Mesenchymal stem cell (in vitro differentiated cells and primary cell): Measurements from ENCODE around the gene CYP11A1.
A peak's percentile ranks its signal among the peaks of the same experiment; 100 is the strongest.

ENCODE experiments used
- DNase-seq: peaks from one replicate; pipeline ENCODE4 v3.0.0-alpha.2; 2013
- H2AFZ ChIP-seq: one replicate; pipeline ENCODE4 v1.6.1; 2013; ENCODE audit warnings: low read depth, mild to moderate bottlenecking, control low read depth, inconsistent platforms, low read length, moderate library complexity
- H2AK5ac ChIP-seq: 2 replicates; pipeline ENCODE4 v1.6.1; 2013; ENCODE audit warnings: low read length, moderate library complexity, mild to moderate bottlenecking, inconsistent platforms; ENCODE audit not compliant: severe bottlenecking
- H2BK120ac ChIP-seq: one replicate; pipeline ENCODE4 v1.6.1; 2013; ENCODE audit warnings: low read depth, mild to moderate bottlenecking, inconsistent platforms, low read length, moderate library complexity
- H2BK12ac ChIP-seq, 2 experiments: one replicate each; pipeline ENCODE4 v1.6.1; 2013; ENCODE audit warnings: inconsistent platforms in 2 of 2, low read length in 2 of 2, mild to moderate bottlenecking in 2 of 2, moderate library complexity in 2 of 2, control low read depth in 1 of 2
- H2BK15ac ChIP-seq: one replicate; pipeline ENCODE4 v1.6.1; 2013; ENCODE audit warnings: mild to moderate bottlenecking, low read depth, inconsistent platforms; ENCODE audit not compliant: poor library complexity, severe bottlenecking
- H2BK5ac ChIP-seq: 2 replicates; pipeline ENCODE4 v1.6.1; 2013; ENCODE audit warnings: low read depth, mild to moderate bottlenecking, low read length, control low read depth, inconsistent platforms; ENCODE audit not compliant: poor library complexity, severe bottlenecking
- H3K14ac ChIP-seq, 2 experiments: one replicate each; pipeline ENCODE4 v1.6.1; 2013; ENCODE audit warnings: inconsistent platforms in 2 of 2, low read length in 2 of 2, control low read depth in 1 of 2, mild to moderate bottlenecking in 1 of 2, moderate library complexity in 1 of 2
- H3K18ac ChIP-seq, 2 experiments: one replicate each; pipeline ENCODE4 v1.6.1; 2013; ENCODE audit warnings: inconsistent platforms in 2 of 2, low read length in 2 of 2, control low read depth in 1 of 2, low read depth in 1 of 2, mild to moderate bottlenecking in 1 of 2
- H3K23ac ChIP-seq, 2 experiments: one replicate each; pipeline ENCODE4 v1.6.1; 2013; ENCODE audit warnings: inconsistent platforms in 2 of 2, low read length in 2 of 2, mild to moderate bottlenecking in 2 of 2, moderate library complexity in 2 of 2, control low read depth in 1 of 2
- H3K27ac ChIP-seq: 2 replicates; pipeline ENCODE4 v1.5.1; 2013; ENCODE audit warnings: mild to moderate bottlenecking, moderate library complexity, low read length, control low read depth, inconsistent platforms; ENCODE audit not compliant: poor library complexity, severe bottlenecking
- H3K27me3 ChIP-seq, 2 experiments: 2 replicates each; pipeline versions ENCODE4 v1.6.1 to v1.7.0; 2013; ENCODE audit warnings: low read length in 2 of 2, mild to moderate bottlenecking in 2 of 2, moderate library complexity in 2 of 2, control low read depth in 1 of 2, inconsistent platforms in 1 of 2; ENCODE audit not compliant: control insufficient read depth in 1 of 2, insufficient read depth in 1 of 2
- H3K36me3 ChIP-seq, 2 experiments: 2 replicates each; pipeline versions ENCODE4 v1.6.1 to v1.7.0; 2013; ENCODE audit warnings: low read length in 2 of 2, control low read depth in 1 of 2, inconsistent platforms in 1 of 2, low read depth in 1 of 2, mild to moderate bottlenecking in 1 of 2; ENCODE audit not compliant: insufficient read depth in 2 of 2, control insufficient read depth in 1 of 2
- H3K4ac ChIP-seq, 2 experiments: one replicate each; pipeline ENCODE4 v1.6.1; 2013; ENCODE audit warnings: inconsistent platforms in 2 of 2, low read length in 2 of 2, mild to moderate bottlenecking in 2 of 2, moderate library complexity in 2 of 2, control low read depth in 1 of 2, low read depth in 1 of 2
- H3K4me1 ChIP-seq: 2 replicates; pipeline ENCODE4 v1.6.1; 2013; ENCODE audit warnings: low read depth, low read length, control low read depth; ENCODE audit not compliant: control insufficient read depth, insufficient read depth
- H3K4me2 ChIP-seq: 2 replicates; pipeline ENCODE4 v1.6.1; 2013; ENCODE audit warnings: low read length, mild to moderate bottlenecking, inconsistent platforms; ENCODE audit not compliant: poor library complexity, severe bottlenecking
- H3K4me3 ChIP-seq, 2 experiments: 2 replicates each; pipeline versions ENCODE4 v1.5.1 to v1.7.0; 2013; ENCODE audit warnings: low read length in 2 of 2, mild to moderate bottlenecking in 2 of 2, control low read depth in 1 of 2, low read depth in 1 of 2; ENCODE audit not compliant: insufficient read depth in 1 of 2
- H3K79me1 ChIP-seq: replicated peaks from 2 replicates; pipeline ENCODE4 v1.6.1; 2013; ENCODE audit warnings: mild to moderate bottlenecking, control low read depth, low read length, inconsistent platforms; ENCODE audit not compliant: poor library complexity, severe bottlenecking
- H3K9ac ChIP-seq: 2 replicates; pipeline ENCODE4 v1.7.0; 2013; ENCODE audit warnings: mild to moderate bottlenecking, low read length, moderate library complexity
- H3K9me3 ChIP-seq: 2 replicates; pipeline ENCODE4 v1.7.0; 2013; ENCODE audit warnings: mild to moderate bottlenecking, low read length; ENCODE audit not compliant: control insufficient read depth
- H4K8ac ChIP-seq: one replicate; pipeline ENCODE4 v1.6.1; 2013; ENCODE audit warnings: inconsistent platforms, mild to moderate bottlenecking, low read length, moderate library complexity
- H4K91ac ChIP-seq: one replicate; pipeline ENCODE4 v1.6.1; 2013; ENCODE audit warnings: mild to moderate bottlenecking, low read length, inconsistent platforms
- WGBS: methylation state at CpG from one replicate; pipeline ENCODE4 v1.1.7; 2013; ENCODE audit warnings: mixed read lengths; 5-methylcytosine and 5-hydroxymethylcytosine counted together

CYP11A1 gene

DNA sequence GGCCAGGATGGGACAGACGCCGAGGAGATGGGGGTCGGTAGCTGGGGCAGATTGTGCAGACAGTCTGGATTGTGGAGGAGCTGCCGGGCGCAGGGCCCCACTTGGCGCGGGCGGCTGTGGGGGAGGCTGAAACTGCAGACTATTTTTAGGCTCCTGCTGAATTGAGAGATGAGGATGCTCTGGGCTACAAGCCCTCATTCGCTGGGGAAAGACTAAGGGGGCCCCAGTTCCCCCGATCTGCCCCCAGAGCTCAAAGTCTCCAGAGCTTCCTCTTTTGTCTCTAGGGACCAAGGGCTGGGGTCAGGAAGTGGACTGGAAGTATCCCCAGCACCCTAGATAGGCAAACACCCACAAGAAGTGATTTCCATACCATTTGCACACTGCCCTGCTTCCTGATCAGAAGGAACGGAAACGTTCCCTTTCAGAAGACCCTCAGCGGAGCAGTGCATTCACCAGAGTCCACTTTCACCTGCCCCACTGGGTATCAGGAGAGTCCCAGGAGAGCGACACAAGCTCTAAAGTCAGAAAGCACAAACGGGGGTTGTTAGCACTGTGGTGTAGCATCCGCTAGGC lies 36.6 kb upstream of the CYP11A1 start:
- Histone ChIP-seq H3K4me3 (no peak overlapping the region), H3K4ac (no peak overlapping the region), H3K18ac (no peak overlapping the region), H2BK15ac (no peak overlapping the region), H2AK5ac (peak overlapping the region; percentile 72), H3K79me1 (peaks cover 8% of the 10 kb centered on the region), H3K23ac (no peak overlapping the region), H2AFZ (no peak overlapping the region), H3K14ac (no peak overlapping the region), H2BK120ac (no peak overlapping the region), H2BK12ac (no peak overlapping the region), H3K4me2 (no peak overlapping the region), H3K9me3 (no peaks in the 10 kb centered on the region), H4K91ac (no peak overlapping the region), H4K8ac (no peak overlapping the region), H3K27ac (no peak overlapping the region), H3K9ac (peak overlapping the region; percentile 33), H2BK5ac (no peak overlapping the region), H3K27me3 (no peaks in the 10 kb centered on the region), H3K4me1 (peaks cover 70% of the 10 kb centered on the region), H3K36me3 (peaks cover 0 to 11% of the 10 kb centered on the region in 2 experiments)
- DNase-seq = no peak
- WGBS = 89% methylated on average over 15 of the region's 16 CpGs

DNA sequence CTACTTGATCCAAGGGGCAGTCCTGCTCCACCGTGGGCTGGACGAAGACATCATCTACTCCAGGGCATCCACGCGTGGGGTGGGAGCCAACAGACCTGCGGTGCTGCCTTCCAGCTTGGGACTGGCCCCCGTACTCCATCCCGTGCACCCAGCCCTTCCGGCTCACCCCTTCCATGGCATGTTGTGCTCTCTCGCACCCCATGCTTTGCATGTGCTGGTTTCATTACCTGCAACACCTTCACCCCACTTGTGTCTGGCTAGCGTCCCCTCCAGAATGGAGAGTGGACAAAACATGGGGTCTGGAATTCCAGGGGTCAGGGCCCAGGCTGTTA lies 36.1 kb upstream of the CYP11A1 start:
- Histone ChIP-seq H3K27me3 (no peaks in the 10 kb centered on the region), H2BK5ac (no peak overlapping the region), H2BK15ac (no peak overlapping the region), H3K4me2 (no peak overlapping the region), H3K9ac (peak overlapping the region; percentile 33), H3K14ac (no peak overlapping the region), H3K23ac (no peak overlapping the region), H3K79me1 (peaks cover 8% of the 10 kb centered on the region), H2BK12ac (no peak overlapping the region), H3K9me3 (no peaks in the 10 kb centered on the region), H3K4ac (no peak overlapping the region), H4K91ac (no peak overlapping the region), H3K18ac (no peak overlapping the region), H3K36me3 (peaks cover 0 to 5% of the 10 kb centered on the region in 2 experiments), H2AK5ac (no peak overlapping the region), H3K4me1 (peaks cover 65% of the 10 kb centered on the region), H4K8ac (no peak overlapping the region), H3K27ac (no peak overlapping the region), H2BK120ac (no peak overlapping the region), H3K4me3 (no peak overlapping the region), H2AFZ (no peak overlapping the region)
- no peak for DNase-seq
- 90% methylated on average over 10 of the region's 10 CpGs for WGBS

GRCh38 chr15:74402873-74403587 lies 35.6 kb upstream of the CYP11A1 start:
- peaks cover 61% of the 10 kb centered on the region for H3K4me1 ChIP-seq
- H3K18ac ChIP-seq = no peak overlapping the region
- no peak for DNase-seq
- H2AK5ac ChIP-seq = no peak overlapping the region
- H3K4ac ChIP-seq = no peak overlapping the region
- no peak overlapping the region for H4K91ac ChIP-seq
- H2BK12ac ChIP-seq = no peak overlapping the region
- H3K27me3 ChIP-seq = no peaks in the 10 kb centered on the region
- no peak overlapping the region for H2BK120ac ChIP-seq
- no peak overlapping the region for H3K4me2 ChIP-seq
- H3K27ac ChIP-seq = no peak overlapping the region
- H3K4me3 ChIP-seq = no peak overlapping the region
- H2BK5ac ChIP-seq = no peak overlapping the region
- WGBS = 81% methylated on average over 13 of the region's 13 CpGs
- H3K14ac ChIP-seq = no peak overlapping the region
- no peaks in the 10 kb centered on the region for H3K9me3 ChIP-seq
- no peak overlapping the region for H3K9ac ChIP-seq
- H2AFZ ChIP-seq = no peak overlapping the region
- no peak overlapping the region for H4K8ac ChIP-seq
- H3K23ac ChIP-seq = no peak overlapping the region
- H3K36me3 ChIP-seq = peaks cover 0 to 5% of the 10 kb centered on the region in 2 experiments
- H3K79me1 ChIP-seq = peaks cover 8% of the 10 kb centered on the region
- no peak overlapping the region for H2BK15ac ChIP-seq

- no peak overlapping the region for H3K23ac ChIP-seq
- H4K91ac ChIP-seq = no peak overlapping the region
- H3K4me1 ChIP-seq = peaks cover 60% of the 10 kb centered on the region
- peak overlapping the region; percentile 26 for H2BK5ac ChIP-seq
- no peak overlapping the region for H3K4ac ChIP-seq
- H2AFZ ChIP-seq = no peak overlapping the region
- WGBS = 73% methylated on average over 2 of the region's 5 CpGs
- H3K9ac ChIP-seq = no peak overlapping the region
- no peak overlapping the region for H2BK120ac ChIP-seq
- peaks cover 0 to 5% of the 10 kb centered on the region in 2 experiments for H3K36me3 ChIP-seq
- peak overlapping the region; percentile 77 for H2AK5ac ChIP-seq
- no peaks in the 10 kb centered on the region for H3K27me3 ChIP-seq
- H3K9me3 ChIP-seq = no peaks in the 10 kb centered on the region
- no peak overlapping the region for H4K8ac ChIP-seq
- H2BK12ac ChIP-seq = no peak overlapping the region
- no peak overlapping the region for H3K14ac ChIP-seq
- no peak overlapping the region for H3K4me3 ChIP-seq
- no peak overlapping the region for H3K4me2 ChIP-seq
- H2BK15ac ChIP-seq = no peak overlapping the region
- no peak overlapping the region for H3K18ac ChIP-seq
- H3K27ac ChIP-seq = no peak overlapping the region
- H3K79me1 ChIP-seq = peaks cover 8% of the 10 kb centered on the region
- DNase-seq = no peak
Observed at GRCh38 chr15:74402337-74402841, 34.9 kb upstream of the CYP11A1 start.
